Stomach (tissue), 9 donors: ENCODE measurements around the gene PCED1B. TPM values are rescaled to one million over a fixed set of nuclear protein-coding genes. Genes with fewer than 3 reads are reported as not detected.

ENCODE experiments used
- DNase-seq, 2 donors: peaks; one replicate each; pipeline versions ENCODE4 v3.0.0 to v3.0.0-alpha.2; 2013 to 2019
- H3K27ac ChIP-seq, 5 donors: fragments of 200-600 bp in 4 of 5; sonication (generic) in 4 of 5; one replicate each; pipeline ENCODE4 v1.5.1; 2013 to 2019; ENCODE audit warnings: mild to moderate bottlenecking in 1 of 5, moderate library complexity in 1 of 5
- H3K27me3 ChIP-seq, 3 donors: fragments of 200-600 bp; sonication (generic); one replicate each; pipeline ENCODE4 v1.5.1; 2017 to 2019; ENCODE audit warnings: mixed run types in 1 of 3
- H3K36me3 ChIP-seq, 4 donors: fragments of 200-600 bp; sonication (generic); 1 replicate in 3 of 4; 2 replicates in 1 of 4; pipeline ENCODE4 v1.5.1; 2016 to 2019
- H3K4me1 ChIP-seq, 4 donors: fragments of 200-600 bp; sonication (generic); one replicate each; pipeline ENCODE4 v1.5.1; 2016 to 2019
- H3K4me3 ChIP-seq, 4 donors: fragments of 200-600 bp; sonication (generic) in 3 of 4; one replicate each; pipeline ENCODE4 v1.5.1; 2016 to 2019; ENCODE audit warnings: mild to moderate bottlenecking in 1 of 4
- H3K9me3 ChIP-seq, 4 donors: fragments of 200-600 bp; sonication (generic); one replicate each; pipeline ENCODE4 v1.5.1; 2016 to 2019
- EP300 ChIP-seq: sonication (generic); formaldehyde crosslinking; IDR thresholded peaks from one replicate; pipeline ENCODE4 v1.6.1; 2017; ENCODE audit warnings: antibody characterized with exemption
- POLR2A ChIP-seq, 4 donors: fragments of 450-650 bp; IDR thresholded peaks; one replicate each; pipeline ENCODE4 v1.6.1; 2016; ENCODE audit warnings: antibody characterized with exemption in 4 of 4, control low read depth in 2 of 4, mild to moderate bottlenecking in 1 of 4, moderate library complexity in 1 of 4
- POLR2AphosphoS5 ChIP-seq, 3 donors: sonication (generic); formaldehyde crosslinking; IDR thresholded peaks; one replicate each; pipeline ENCODE4 v1.6.1; 2016; ENCODE audit warnings: antibody characterized with exemption in 3 of 3
- WGBS, 5 donors: extraction: QIAGEN DNeasy Blood & Tissue Kit in 3 of 5; methylation state at CpG; one replicate each; pipeline versions ENCODE4 v1.1.5 to v1.1.7; 2013 to 2018; 5-methylcytosine and 5-hydroxymethylcytosine counted together
- intact Hi-C: fragments of 100-400 bp; cut with DNase I; formaldehyde crosslinking; loops from one replicate; pipeline ENCODE4 v1.15.1; 2023; ENCODE audit warnings: low total_unique reads
- polyA plus RNA-seq, 3 donors: library from polyadenylated mRNA; stranded (reverse); fragments of 200-250 nt; gene quantifications; one replicate each; pipeline ENCODE4 v1.2.3, GENCODE V29; 2013
- total RNA-seq, 5 donors: library from RNA; depleted of rRNA; stranded (reverse); fragments of >200 nt; gene quantifications; one replicate each; pipeline versions ENCODE4 v1.1.0 to v1.2.3, GENCODE V29; 2014 to 2016
- TF ChIP-seq, protein P1 (sequence below), 7 experiments: fragments of 450-650 bp in 4 of 7; fragments of 200-600 bp in 3 of 7; sonication (generic) in 3 of 7; IDR thresholded peaks; one replicate each; pipeline ENCODE4 v1.5.1; 2016 to 2019; ENCODE audit warnings: antibody characterized with exemption in 7 of 7, control low read depth in 2 of 7, mild to moderate bottlenecking in 1 of 7
- donor health status: healthy with polysubstance abuse.
- donor health status: Bipolar disorder and iron deficiency.
- donor health status: healthy.

Gene PCED1B
- total and polyA plus RNA-seq, 8 donors, result 0.73 to 7.6 (median 2.4) TPM; not detected in 1

DNA sequence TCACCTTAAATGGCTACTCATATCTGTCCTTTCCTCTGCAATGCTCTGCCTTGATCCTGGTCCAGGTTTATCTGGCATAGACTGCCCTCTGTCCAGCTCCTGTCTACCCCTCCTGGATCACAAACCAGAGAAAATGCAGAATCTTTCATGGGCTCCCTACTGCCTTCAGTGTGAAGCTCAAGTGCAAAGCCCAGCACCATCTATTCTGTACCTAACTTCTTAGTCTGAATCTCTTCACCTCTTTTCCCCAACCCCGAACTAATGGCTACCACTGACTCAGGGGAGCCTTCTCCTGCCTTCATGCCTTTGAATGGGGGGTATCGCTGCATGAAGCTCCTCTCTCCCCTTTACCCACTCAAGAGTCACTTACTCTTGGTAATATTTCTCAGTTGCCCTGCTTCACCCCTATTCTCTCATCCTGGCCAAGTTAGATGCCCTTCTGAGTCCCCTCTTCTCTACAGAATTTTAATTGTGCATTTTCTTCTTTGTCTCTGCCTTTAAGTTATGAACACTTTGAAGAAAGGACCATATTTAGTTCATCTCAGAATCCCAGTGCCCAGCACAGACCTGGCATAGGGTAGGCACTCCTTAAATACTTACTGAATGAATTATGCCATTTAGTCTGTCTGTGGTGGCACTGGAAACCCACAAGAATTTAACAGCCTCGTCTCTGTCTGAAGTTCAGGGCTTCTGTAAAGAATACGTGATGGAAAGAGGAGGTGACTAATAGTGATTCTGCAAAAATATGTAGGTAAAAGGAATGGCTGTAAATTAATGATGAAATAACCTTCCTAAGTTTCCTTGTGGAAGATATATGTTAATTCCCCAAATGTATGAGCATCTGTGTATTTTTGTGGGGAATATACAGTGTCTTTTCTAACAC, 191.6 kb downstream of the PCED1B start:
- no peak overlapping the region for H3K4me3 ChIP-seq
- H3K27me3 ChIP-seq, result no peaks in the 10 kb centered on the region
- DNase-seq, result no peak
- H3K9me3 ChIP-seq, result no peaks in the 10 kb centered on the region
- 70 to 77% (median 72%) methylated on average over 4 of the region's 4 CpGs for WGBS, 5 donors
- intact Hi-C loops, result no loop called here
- H3K4me1 ChIP-seq, result peaks cover 0 to 4% (median under 1%) of the 10 kb centered on the region in 4 donors
- H3K36me3 ChIP-seq, result no peaks in the 10 kb centered on the region
- no peak overlapping the region for H3K27ac ChIP-seq
- no peak for TF ChIP-seq POLR2AphosphoS5 (IDR thresholded peaks at IDR 0.05)
- TF ChIP-seq POLR2A (IDR thresholded peaks at IDR 0.05), result no peak
- no peak for TF ChIP-seq EP300
- TF ChIP-seq, protein P1, sequence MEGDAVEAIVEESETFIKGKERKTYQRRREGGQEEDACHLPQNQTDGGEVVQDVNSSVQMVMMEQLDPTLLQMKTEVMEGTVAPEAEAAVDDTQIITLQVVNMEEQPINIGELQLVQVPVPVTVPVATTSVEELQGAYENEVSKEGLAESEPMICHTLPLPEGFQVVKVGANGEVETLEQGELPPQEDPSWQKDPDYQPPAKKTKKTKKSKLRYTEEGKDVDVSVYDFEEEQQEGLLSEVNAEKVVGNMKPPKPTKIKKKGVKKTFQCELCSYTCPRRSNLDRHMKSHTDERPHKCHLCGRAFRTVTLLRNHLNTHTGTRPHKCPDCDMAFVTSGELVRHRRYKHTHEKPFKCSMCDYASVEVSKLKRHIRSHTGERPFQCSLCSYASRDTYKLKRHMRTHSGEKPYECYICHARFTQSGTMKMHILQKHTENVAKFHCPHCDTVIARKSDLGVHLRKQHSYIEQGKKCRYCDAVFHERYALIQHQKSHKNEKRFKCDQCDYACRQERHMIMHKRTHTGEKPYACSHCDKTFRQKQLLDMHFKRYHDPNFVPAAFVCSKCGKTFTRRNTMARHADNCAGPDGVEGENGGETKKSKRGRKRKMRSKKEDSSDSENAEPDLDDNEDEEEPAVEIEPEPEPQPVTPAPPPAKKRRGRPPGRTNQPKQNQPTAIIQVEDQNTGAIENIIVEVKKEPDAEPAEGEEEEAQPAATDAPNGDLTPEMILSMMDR (IDR thresholded peaks at IDR 0.05), result no peak

DNA sequence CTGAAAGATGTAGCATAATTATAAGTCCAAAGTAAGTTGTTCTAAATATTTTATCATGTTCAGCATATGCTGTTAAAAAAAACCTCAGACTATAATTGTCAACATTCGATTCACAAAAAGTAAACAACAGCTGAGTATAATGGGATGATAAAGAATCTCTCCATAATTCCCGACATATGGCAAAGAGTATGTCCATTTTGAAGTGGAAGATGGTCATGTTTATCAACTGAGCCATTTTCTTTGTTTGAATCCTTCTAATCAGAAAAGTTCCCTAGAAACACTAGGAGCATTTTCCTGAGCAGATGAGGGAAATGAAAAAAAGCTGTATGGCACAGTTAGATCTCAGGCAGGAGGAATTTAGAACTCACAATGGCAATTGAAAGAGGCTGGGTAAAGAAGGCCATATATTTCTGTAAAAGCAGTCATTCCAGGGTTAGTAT, 192.4 kb downstream of the PCED1B start:
- no peak for DNase-seq
- Histone ChIP-seq H3K36me3 (no peaks in the 10 kb centered on the region), H3K4me3 (no peak overlapping the region), H3K4me1 (peaks cover 2 to 12% (median 6%) of the 10 kb centered on the region in 4 donors), H3K27me3 (no peaks in the 10 kb centered on the region), H3K27ac (no peak overlapping the region), H3K9me3 (no peaks in the 10 kb centered on the region)
- 17 to 38% (median 34%) methylated on average over 2 of the region's 2 CpGs for WGBS, 5 donors
- intact Hi-C loops, result no loop called here
- TF ChIP-seq POLR2AphosphoS5 (IDR thresholded peaks at IDR 0.05) (no peak), EP300 (no peak), POLR2A (IDR thresholded peaks at IDR 0.05) (no peak)
- TF ChIP-seq, protein P1 (IDR thresholded peaks at IDR 0.05), result no peak

DNA sequence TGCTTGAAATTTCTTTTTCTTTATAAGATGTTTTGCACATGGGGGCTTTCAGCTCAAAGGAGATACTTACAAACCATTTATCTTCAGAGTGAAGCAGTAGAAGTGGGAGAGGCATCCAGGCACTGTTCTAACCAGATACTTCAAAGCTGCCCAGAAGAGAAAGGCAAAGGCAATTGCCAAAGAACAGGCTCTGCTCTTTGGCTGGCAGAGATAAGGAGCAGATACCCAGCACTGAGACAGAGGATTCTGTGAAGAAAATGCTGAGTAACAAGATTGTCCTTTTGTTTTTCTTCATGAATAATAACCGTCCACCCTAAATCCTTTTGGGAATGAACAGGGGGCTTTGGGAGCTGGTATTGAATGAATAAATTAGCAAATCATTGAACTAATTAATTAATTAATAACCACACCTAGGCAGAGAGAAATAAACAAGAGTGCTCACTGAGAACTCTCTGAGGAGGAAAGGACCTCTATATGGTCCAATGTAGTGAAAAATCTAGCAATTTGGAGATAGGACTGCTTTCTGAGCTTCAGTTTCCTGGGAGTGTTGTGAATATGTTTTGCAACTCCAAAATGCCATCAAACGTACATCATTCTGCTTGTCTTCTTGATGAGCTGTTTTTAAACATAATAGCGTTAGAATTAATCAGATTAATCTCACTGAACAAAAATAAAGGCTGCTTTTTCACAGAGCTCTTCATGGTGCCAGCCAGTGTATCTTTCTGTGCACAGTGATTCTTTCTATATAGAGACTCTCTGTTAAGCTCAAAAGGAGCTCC, 193.2 kb downstream of the PCED1B start:
- Histone ChIP-seq H3K4me3 (no peak overlapping the region), H3K9me3 (no peaks in the 10 kb centered on the region), H3K36me3 (no peaks in the 10 kb centered on the region), H3K27ac (no peak overlapping the region), H3K27me3 (no peaks in the 10 kb centered on the region), H3K4me1 (peaks cover 10 to 19% (median 14%) of the 10 kb centered on the region in 4 donors)
- TF ChIP-seq, protein P1 (IDR thresholded peaks at IDR 0.05), result no peak
- TF ChIP-seq EP300 (no peak), POLR2A (IDR thresholded peaks at IDR 0.05) (no peak), POLR2AphosphoS5 (IDR thresholded peaks at IDR 0.05) (no peak)
- WGBS, 5 donors, result 48 to 59% (median 53%) methylated on average over 3 of the region's 3 CpGs
- DNase-seq, result no peak
- intact Hi-C loops, result no loop called here

DNA sequence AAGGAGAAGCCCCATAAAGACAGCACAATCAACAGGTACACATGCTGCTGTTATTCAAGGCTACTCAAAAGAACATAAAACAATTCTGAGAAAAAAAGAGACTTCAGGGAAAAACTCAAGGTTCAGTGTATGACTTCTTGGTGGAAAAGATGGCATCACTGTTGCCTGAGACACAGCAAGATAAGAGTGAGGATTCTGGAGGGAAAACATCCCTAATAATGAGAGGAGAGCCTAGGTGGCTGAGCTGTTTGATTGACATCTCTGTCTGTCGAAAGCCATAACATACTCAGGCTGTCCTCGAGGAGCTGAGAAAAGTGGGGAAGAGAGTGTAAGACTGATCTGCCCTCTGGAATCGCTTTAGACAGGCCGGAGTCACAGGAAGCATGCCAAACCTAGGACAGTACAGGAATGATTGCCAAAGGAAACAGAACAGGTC, 193.8 kb downstream of the PCED1B start:
- WGBS, 5 donors, result 45 to 58% (median 54%) methylated on average over 4 of the region's 4 CpGs
- no peak for DNase-seq
- no peak for TF ChIP-seq EP300
- TF ChIP-seq POLR2AphosphoS5 (IDR thresholded peaks at IDR 0.05), result no peak
- no peak for TF ChIP-seq POLR2A (IDR thresholded peaks at IDR 0.05)
- TF ChIP-seq, protein P1 (IDR thresholded peaks at IDR 0.05), result no peak
- intact Hi-C loops, result no loop called here
- Histone ChIP-seq H3K27me3 (no peaks in the 10 kb centered on the region), H3K36me3 (no peaks in the 10 kb centered on the region), H3K4me3 (no peak overlapping the region), H3K9me3 (no peaks in the 10 kb centered on the region), H3K4me1 (peaks cover 13 to 20% (median 17%) of the 10 kb centered on the region in 4 donors), H3K27ac (no peak overlapping the region)
